Suprapubic skin (tissue), 3 donors: ENCODE results near the gene GFOD2.

Source experiments
- CTCF ChIP-seq, 2 donors: fragments of 200-600 bp in 1 of 2; fragments of 450-650 bp in 1 of 2; sonication (generic) in 1 of 2; IDR thresholded peaks; one replicate each; pipeline ENCODE4 v1.5.1; 2016 to 2019; ENCODE audit warnings: antibody characterized with exemption in 2 of 2, mild to moderate bottlenecking in 1 of 2, moderate library complexity in 1 of 2
- POLR2A ChIP-seq, 2 donors: fragments of 450-650 bp; IDR thresholded peaks; one replicate each; pipeline ENCODE4 v1.6.1; 2017; ENCODE audit warnings: antibody characterized with exemption in 2 of 2, mild to moderate bottlenecking in 2 of 2, moderate library complexity in 2 of 2

- no peak for TF ChIP-seq CTCF (IDR thresholded peaks at IDR 0.05)
- TF ChIP-seq POLR2A (IDR thresholded peaks at IDR 0.05) = no peak
These were observed 645 bp upstream of the GFOD2 start for GRCh38 chr16:67719778-67720144.
